ENCODE results near the gene STX18. TPM values are rescaled to one million over a fixed set of nuclear protein-coding genes. Genes with fewer than 3 reads are reported as not detected.

STX18 gene
- total RNA-seq, 6 experiments from 2014 or later = 27.5 to 37.1 (median 29.8) TPM

DNA sequence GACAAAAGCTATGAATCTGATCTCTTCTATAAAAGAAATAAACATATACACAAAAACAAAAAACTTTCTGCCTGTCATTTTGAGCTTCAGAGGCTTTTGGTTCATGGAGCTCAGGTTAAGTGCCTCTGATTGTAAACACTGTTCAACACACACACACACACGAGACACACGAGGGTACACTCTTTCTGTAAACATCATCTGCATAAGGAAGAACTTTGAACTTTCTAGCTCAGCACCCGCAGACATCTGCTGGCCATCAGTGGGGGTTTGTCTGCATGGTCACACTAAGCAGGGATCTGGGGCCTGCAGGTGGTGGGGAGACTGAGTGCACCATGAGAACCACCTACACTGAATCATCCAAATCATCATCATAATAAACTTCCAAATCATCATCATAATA lies 54.9 kb downstream of the STX18 start:
- H3K27ac Mint-ChIP-seq = no peak overlapping the region
- H3K4me3 Mint-ChIP-seq = no peak overlapping the region
- peaks cover 10% of the 10 kb centered on the region for H3K4me1 Mint-ChIP-seq (ENCODE audit: low read depth)
- no peak for DNase-seq
- peaks cover 3% of the 10 kb centered on the region for H3K27me3 Mint-ChIP-seq (ENCODE audit: insufficient read depth)
- TF ChIP-seq, protein P1, sequence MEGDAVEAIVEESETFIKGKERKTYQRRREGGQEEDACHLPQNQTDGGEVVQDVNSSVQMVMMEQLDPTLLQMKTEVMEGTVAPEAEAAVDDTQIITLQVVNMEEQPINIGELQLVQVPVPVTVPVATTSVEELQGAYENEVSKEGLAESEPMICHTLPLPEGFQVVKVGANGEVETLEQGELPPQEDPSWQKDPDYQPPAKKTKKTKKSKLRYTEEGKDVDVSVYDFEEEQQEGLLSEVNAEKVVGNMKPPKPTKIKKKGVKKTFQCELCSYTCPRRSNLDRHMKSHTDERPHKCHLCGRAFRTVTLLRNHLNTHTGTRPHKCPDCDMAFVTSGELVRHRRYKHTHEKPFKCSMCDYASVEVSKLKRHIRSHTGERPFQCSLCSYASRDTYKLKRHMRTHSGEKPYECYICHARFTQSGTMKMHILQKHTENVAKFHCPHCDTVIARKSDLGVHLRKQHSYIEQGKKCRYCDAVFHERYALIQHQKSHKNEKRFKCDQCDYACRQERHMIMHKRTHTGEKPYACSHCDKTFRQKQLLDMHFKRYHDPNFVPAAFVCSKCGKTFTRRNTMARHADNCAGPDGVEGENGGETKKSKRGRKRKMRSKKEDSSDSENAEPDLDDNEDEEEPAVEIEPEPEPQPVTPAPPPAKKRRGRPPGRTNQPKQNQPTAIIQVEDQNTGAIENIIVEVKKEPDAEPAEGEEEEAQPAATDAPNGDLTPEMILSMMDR (IDR thresholded peaks at IDR 0.05) = no peak
- H3K9me3 Mint-ChIP-seq = no peaks in the 10 kb centered on the region
- no peaks in the 10 kb centered on the region for H3K36me3 Mint-ChIP-seq (ENCODE audit: low read depth)

DNA sequence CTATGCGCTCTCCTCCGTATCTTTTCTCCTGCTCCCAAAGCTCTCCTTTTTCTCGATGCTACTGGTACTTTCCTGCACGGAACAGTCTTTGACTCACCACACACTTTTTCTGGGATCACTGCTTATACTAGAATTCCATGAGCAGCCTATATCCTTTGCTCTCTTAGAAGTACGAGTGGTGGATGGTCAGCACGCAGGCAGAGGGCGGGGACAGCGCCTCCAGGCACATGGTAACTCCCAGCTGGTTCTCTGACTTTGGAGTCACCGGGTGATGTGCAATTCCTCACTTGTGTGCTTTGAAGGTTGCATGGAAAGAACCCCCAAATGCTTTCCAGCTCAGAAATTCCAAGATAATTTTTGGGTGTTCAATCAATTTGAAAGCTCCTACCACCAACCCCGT lies 56.0 kb downstream of the STX18 start:
- DNase-seq = no peak
- H3K4me1 Mint-ChIP-seq (ENCODE audit: low read depth) = peaks cover 16% of the 10 kb centered on the region
- no peak overlapping the region for H3K4me3 Mint-ChIP-seq
- peaks cover 3% of the 10 kb centered on the region for H3K27me3 Mint-ChIP-seq (ENCODE audit: insufficient read depth)
- TF ChIP-seq, protein P1 (IDR thresholded peaks at IDR 0.05) = no peak
- no peak overlapping the region for H3K27ac Mint-ChIP-seq
- no peaks in the 10 kb centered on the region for H3K36me3 Mint-ChIP-seq (ENCODE audit: low read depth)
- no peaks in the 10 kb centered on the region for H3K9me3 Mint-ChIP-seq

DNA sequence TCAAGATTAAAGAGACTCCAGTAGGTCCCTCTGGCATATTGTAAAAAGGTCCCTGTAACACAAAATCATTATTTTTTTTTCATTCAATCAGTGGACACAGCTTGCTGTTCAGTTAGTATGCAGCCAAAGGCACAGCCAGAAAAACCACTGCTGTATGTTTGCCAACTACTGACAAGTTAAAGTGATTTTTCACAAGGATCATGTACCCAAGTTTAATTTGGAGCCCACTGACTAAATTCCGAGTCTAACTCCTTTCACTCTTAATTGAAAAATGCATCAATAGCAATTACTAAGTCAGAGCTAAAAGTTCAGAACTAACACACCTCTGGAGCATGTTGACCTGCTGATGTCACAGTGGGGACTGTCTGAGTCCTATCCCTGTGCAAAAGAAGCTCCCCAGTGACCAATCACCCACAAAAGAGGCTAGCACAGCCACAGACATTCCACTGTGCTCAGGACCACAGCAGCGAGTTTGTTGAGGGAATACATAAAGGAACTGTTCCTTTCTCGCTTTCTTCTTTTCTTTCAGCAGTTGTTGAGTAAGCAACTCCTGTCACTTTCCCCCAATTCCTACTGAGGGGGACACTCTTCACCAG lies 60.4 kb downstream of the STX18 start:
- Mint-ChIP-seq H3K9me3 (no peaks in the 10 kb centered on the region), H3K27me3 (ENCODE audit: insufficient read depth) (peaks cover 3% of the 10 kb centered on the region), H3K36me3 (ENCODE audit: low read depth) (no peaks in the 10 kb centered on the region), H3K4me3 (no peak overlapping the region), H3K27ac (peak overlapping the region; percentile 33), H3K4me1 (ENCODE audit: low read depth) (peaks cover 50% of the 10 kb centered on the region)
- DNase-seq = no peak
- TF ChIP-seq, protein P1 (IDR thresholded peaks at IDR 0.05) = no peak

DNA sequence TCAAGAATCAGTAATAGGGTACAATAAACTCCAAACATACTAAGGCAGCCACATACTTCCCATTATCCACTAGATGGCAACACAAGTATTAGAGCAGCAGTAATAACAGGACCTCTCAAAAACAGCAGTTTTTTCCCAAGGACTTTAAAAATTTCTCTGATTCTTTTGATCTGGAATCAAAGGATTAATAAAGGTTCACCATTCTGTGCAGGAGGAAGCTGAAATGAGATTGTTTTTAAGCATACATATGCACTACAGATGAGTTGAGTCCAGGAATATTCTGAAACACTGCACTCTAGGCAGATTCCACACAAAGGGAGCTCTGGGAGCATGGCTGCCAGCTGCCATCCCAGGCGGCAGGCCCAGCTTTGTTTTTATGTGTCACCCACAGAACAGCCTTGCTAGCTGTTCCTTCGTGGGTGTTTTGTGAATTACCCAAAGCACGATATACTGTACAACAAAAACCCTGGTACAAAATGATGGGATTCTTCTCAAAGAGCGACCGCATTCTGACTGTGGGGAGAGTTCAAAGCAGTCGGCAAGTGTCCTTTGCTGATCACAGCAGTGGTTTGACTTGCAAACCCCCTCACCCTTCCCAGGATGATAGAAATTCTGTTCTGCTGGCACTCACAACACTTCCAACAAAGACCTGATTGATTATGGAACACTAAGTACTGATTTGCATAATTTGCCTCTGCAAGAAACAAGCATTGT lies 61.0 kb downstream of the STX18 start:
- DNase-seq = peak; percentile 36
- Mint-ChIP-seq H3K36me3 (ENCODE audit: low read depth) (no peaks in the 10 kb centered on the region), H3K4me3 (no peak overlapping the region), H3K27ac (peak overlapping the region; percentile 33), H3K9me3 (no peaks in the 10 kb centered on the region), H3K4me1 (ENCODE audit: low read depth) (peaks cover 50% of the 10 kb centered on the region), H3K27me3 (ENCODE audit: insufficient read depth) (peaks cover 3% of the 10 kb centered on the region)
- TF ChIP-seq, protein P1 (IDR thresholded peaks at IDR 0.05) = peak; percentile 76

DNA sequence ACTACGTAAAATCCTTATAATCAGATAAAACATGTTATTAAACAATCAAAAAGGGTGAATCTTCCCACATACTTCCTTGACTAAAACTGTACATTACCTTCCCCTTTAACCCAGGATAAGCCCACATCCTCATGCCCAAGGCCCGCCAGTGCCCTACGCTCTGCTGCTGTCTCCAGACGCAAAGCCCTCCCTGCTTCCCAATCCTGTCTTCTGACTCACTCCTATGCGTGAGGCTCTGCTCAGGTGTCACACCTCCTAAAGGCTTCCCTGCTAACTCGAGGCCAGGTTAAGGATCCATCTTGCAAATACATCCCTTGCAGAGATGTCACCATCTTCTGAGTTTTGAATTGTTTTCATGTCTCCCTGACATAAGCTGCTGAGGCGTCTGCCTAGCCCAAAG lies 61.6 kb downstream of the STX18 start:
- no peak overlapping the region; the same call in 1 of the 2 replicates for H3K27ac Mint-ChIP-seq
- no peak overlapping the region for H3K4me3 Mint-ChIP-seq
- no peaks in the 10 kb centered on the region for H3K36me3 Mint-ChIP-seq (ENCODE audit: low read depth)
- H3K27me3 Mint-ChIP-seq (ENCODE audit: insufficient read depth) = peaks cover 4% of the 10 kb centered on the region
- DNase-seq = no peak
- H3K4me1 Mint-ChIP-seq (ENCODE audit: low read depth) = peaks cover 50% of the 10 kb centered on the region
- TF ChIP-seq, protein P1 (IDR thresholded peaks at IDR 0.05) = no peak
- no peaks in the 10 kb centered on the region for H3K9me3 Mint-ChIP-seq

All from HFFc6 (cell line).